ENCODE measurements around the gene GIN1.

DNA sequence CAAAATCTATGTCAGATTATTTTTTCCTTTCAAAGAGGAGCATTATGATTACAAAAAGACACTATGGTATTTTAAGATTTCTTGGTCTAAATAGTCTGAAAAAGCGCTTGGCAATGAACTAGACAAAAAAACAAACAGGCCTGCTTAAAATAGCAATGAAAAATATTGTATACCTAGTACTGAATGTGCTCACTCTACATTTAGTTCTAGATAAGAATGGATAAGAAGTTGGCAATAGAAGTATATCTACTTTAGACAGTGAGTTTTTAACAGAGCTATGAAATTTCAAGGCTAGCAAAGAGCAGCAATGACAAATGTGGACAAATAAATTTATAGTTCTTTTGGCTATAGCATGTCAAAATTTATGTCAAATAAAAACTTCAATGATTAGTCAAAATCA, 26.2 kb downstream of the GIN1 start:
- no peak for TF ChIP-seq CTCF (IDR thresholded peaks at IDR 0.05)
- no peak for TF ChIP-seq POLR2A (IDR thresholded peaks at IDR 0.05)

Measured in Peyer's patch (tissue), 4 donors.